NCI-H510A treated with DMSO at 0.1 percent for 48 hours (cell line): ENCODE data around the gene HJV.
"Not testable (repeated sequence)": the region's sequence is repeated elsewhere in the genome, so short reads cannot be mapped to it uniquely, and the experiment has no call there.

Experiments used
- DNase-seq: peaks from one replicate; lab custom pipeline; 2025; lab: John Stamatoyannopoulos, UW

The HJV gene, protein sequence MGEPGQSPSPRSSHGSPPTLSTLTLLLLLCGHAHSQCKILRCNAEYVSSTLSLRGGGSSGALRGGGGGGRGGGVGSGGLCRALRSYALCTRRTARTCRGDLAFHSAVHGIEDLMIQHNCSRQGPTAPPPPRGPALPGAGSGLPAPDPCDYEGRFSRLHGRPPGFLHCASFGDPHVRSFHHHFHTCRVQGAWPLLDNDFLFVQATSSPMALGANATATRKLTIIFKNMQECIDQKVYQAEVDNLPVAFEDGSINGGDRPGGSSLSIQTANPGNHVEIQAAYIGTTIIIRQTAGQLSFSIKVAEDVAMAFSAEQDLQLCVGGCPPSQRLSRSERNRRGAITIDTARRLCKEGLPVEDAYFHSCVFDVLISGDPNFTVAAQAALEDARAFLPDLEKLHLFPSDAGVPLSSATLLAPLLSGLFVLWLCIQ

DNA sequence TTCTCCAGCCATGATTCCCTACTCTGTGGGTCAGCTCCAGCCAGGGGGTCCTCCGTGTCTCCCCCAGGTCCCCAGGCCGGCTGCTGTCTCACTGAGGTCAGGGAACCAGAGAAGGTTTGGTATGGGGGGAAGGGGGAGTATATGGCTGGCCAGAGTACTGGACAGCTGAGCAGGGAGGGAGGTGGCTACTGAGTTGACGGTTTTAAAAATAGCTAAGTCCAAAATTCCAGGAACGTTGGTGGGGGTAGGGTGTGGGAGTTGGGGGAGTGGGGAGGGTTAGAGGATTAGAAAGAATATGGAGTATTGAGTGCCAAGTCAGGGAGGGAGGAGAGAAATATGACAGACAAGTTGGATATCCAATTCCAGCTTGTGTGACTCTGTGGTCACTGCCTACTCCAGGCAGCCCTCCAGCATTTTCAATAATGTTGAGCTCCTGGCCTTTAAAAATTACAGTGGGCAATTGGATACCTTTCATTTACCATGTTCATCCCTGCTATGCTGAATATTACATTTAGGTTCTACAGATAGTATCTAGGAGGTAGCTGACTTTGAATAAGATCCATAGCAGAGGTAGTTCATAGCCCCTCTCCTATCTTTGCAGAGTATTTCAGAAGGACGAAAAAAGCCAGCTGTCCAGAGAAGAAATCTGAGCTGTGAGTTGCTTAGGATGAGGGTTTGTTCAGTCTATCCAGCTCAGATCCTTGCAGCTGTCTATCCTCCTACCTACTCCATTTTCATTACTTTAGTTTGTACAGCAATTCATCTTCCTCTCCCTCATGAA is at the start of gene HJV:
HJV (minus strand) TSS at position 114 of the 781 bp plus-strand sequence. CDS start 1,504 bp downstream, outside the sequence.
- DNase-seq, result no peak

DNA sequence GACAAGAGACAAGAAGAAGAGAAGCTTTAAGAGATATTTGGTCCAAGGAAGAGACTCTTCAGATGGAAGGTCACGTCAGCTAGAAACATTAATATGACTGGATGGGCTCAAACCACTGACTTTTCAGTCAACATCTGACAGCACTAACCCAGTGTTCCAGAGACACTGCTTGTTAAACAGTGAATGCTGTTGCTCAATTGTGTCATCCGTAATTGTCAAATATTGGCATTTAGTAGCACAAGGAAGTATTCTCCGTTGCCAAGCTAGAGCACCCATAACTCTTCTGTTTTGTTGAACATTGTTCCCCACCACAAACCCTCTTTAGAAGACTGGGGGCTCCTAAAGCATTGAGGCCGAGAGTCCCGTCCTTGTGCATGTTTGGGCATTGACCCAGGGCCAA is 37.6 kb upstream of the HJV start:
- DNase-seq, result not testable (repeated sequence)

DNA sequence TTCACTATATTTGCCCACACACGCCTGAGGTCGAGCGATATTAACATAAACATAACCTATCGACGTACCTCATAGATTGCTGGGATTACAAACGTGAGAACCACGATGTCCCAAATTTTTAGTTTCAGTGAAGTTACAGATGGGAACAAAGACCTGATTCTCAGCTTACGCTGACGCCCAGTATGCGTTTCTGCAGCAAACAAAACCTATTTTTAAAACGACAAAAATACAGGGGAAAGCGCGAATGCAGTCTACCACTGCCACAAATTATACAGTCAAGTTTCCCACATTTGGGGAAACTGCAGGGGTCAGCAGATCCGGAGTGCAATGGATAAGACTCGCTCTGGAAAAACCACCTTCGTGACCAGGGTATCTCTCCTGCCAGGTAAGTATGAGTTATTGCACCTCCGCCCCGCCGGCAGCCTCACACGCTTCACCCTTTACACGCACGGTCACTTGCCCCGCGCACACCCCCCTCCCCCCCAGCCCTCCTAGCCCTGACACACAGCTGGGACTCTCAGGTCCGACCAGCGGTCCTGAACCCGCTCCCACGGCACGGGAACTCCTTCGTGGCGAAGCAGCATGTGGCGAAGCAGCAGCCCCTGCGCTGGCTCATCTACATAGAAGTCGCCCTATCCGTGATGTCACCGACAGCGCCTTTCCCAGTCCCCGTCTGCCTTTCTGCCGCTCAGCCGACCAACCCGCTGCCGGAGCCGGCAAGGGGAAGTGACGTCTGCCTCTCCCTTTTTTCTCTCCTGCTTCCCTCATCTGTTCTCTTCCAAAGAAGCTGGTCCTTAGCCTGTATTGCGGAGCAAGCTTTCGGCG is 30.5 kb upstream of the HJV start:
- DNase-seq, result peak; percentile 84

DNA sequence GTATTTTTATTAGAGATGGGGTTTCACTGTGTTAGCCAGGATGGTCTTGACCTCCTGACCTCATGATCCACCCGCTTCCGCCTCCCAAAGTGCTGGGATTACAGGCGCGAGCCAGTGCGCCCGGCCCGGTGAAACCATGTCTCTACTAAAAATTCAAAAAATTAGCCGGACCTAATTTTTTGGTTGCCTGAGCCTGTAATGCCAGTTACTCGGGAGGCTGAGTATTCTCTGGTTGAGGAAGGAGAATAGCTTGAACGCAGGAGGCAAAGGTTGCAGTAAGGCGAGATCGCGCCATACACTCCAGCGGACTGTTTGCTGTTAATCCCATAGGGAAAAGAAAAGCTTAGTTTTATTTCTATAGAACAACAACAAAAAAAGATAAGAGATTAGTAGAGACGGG is 29.9 kb upstream of the HJV start:
- no peak for DNase-seq

DNA sequence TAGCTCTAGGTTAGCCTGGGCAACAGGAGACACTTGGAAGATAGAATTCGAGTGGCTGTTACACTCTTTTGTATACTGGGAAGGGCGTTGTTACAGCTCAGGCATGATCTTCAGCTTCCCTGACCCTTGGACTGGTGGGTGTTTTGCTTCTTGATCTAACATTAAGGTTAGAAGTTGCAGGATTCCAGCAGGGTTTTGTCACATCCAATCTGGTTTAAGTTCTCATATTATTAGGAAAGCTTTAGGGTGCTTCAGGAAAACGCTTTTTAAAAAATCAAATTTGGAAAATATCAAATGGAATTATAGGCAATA is 29.1 kb upstream of the HJV start:
- DNase-seq, result not testable (repeated sequence)

DNA sequence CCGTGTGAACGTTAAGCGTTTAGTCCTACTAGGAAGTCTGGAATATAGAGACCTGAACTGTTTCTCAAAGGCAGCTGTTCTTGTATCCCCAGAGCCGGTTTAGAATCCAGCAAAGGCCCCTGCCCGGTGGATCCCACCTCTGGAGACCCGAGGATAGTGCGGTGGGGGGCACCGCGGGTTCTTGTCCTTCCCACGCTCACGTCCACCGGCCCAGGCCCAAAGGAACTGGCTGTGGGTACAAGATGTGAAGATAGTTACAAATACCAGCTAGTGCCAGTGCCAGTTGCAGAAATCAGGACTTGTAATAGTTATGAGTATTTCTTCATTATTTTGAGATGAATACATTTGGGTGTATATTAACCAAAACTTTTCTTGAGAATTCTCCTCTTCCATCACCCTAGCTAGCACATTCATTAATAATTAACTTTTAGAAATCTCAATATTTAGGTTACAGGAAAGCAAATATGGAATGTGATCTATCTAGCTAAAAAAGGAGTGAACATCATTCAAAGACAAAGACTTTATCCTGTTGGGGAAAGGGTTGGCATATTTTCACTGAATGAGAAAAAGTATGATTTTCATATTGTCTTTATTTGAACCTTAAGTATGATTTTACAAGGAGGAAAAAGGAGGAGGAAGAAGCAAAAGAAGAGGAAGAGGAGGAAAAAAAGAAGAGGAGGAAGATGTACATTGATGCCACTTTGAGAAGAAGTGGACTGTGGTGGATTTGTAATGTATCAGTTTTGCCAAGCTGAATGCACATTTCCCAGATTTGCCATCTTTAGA is 28.5 kb upstream of the HJV start:
- DNase-seq, result not testable (repeated sequence)

DNA sequence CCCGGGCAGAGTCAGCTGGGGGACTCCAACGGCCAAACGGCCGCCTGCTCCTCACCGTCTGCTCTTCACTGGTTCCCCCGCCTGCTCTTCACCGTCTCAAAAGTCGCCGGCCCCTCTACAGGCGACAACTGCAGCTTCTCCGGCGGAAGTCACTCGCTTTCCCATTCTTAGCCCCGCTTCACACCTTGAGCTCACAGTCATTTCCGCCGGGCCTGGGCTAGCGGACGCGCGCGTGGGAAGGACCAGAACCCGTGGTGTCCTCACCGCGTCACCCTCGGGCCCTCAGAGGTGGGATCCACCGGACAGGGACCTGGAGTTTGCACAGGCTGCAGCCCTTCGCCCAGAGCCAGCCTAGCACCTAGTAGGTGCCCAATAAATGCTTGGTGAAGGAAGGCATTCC is 27.9 kb upstream of the HJV start:
- DNase-seq, result no peak

DNA sequence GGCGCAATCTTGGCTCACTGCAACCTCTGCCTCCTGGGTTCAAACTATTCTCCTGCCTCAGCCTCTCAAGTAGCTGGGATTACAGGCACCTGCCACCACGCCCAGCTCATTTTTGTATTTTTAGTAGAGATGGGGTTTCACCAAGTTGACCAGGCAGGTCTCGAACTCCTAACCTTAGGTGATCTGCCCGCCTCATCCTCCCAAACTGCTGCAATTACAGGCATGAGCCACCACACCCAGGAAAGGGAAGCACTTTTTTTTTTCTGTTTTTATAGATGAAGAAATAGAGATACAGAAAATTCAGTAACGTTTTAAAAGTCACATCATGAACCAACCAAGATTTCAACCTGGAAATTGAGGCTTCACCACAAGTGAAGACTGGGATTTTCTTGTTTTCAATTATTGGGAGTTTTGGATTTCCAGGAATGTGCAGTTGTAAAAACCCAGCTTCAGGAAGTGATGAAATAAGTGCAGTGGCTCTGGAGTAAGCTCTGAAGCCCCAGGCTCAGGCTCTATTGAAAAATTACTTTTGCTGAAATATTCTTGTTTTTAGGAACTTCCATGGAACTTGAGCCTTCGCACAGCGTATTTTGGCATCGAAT is 27.1 kb upstream of the HJV start:
- not testable (repeated sequence) for DNase-seq

DNA sequence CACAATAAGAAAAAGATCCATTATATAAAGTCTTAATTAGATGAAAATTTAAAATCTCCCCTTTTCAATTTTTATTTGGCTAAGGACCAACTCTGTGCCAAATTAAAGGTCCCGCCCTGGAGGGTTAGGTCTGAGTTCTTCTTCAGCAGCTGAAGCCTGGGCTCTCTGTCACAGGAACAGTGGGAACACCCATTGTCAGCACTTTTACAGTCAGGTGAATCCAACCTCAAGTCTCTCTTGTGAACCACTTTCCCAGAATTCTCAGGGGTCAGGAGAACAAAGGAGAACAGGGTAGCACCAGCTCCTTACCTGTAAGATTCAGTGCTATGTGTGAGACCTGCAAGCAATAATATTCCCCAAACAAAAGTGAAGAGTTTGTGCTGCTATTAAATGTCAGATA is 25.1 kb upstream of the HJV start:
- DNase-seq, result no peak

DNA sequence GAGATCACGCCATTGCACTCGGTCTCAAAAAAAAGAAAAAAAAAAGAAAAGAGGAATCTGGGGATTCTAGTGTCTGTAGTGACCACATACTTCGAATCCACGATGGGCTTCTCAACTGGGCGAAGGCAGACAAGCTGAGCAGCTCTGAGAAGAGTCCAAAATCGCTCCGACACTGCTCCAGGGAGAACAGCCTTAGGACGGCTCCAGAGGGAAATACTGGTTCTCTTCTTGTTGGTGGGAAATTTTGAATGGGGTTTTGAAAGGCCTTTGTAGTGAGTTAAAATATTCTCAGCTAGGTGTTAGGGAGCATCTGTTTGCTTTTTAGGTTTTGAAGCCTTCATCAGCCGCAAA is 18.3 kb upstream of the HJV start:
- DNase-seq, result no peak

DNA sequence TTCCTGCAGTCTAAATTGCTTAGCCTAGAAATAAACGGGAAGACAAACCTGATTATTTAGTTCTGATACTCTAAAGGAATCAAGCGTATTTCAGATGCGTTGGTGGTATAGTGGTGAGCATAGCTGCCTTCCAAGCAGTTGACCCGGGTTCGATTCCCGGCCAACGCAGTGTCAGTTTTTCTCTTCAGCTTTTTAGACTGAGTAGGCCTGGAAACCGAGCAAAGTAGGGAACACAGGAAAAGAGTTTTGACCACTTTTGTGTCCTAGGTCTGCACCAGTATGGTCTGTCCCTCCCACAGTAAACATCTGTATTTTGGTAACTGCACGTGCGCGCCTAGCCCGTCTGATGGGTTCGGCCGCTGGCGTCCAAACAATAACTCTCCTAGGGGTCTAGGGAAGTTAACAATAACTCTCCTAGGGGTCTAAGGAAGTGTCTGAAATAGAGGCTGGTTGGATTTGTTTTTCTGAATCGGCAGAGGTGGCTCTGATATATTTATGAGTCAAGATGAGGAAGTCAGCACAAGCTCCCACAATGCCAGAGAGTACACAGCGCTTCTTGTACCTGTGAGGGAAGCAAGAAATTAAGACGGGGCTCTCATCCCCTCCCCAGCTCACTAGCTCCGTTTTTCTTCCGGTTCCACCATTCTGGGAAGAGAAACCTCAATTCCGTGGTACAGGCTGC is 15.6 kb upstream of the HJV start:
- peak; percentile 92 for DNase-seq

DNA sequence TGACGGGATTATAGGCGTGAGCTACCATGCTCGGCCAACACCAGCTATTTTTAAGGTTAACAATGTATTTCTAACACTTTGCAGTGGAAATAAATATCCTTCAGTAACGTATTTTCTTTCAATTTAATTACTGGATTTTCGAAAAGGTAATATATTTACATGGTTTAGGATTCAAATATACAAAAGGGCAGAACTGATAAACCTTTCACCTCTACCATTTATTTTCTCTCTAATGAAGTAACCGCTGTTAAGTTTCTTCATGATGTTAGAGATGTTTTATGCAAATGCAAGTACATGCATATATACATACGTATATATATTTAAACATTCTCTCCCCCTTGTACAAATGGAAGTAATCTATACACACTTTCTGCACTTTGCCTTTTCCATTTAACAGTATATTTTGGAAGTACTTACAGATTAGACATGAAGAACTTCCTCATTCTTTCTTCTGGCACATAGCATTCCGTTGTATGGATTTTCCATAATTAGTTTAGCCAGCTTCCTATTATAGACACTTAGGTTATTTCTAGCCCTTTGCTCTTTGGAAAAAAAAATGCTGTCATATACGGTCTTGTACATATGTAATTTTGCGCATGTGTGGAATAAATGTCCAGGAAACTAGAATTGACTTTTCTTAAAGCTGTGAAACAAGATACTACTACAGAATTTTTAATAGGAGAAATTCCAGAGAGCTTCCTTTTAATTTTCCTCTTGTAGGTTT is 14.9 kb upstream of the HJV start:
- DNase-seq, result peak; percentile 92

DNA sequence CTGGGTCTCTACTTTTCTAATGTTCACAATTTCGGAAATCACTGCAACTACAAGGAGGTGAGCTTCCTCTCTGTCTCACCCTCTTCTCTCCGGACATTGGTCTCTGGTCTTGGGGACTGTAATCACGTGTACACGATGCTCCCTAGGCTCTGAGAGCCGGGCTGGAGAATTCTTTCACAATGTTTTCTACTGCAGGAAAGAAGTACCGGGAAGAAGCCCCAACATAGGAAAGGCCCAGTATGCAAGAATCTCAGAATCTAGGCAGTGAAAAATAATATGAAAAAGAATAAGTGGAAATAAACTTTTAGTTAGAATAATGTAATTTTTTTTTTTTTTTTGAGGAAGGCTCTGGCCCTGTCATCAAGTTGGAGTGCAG is 13.5 kb upstream of the HJV start:
- DNase-seq, result peak; percentile 33

DNA sequence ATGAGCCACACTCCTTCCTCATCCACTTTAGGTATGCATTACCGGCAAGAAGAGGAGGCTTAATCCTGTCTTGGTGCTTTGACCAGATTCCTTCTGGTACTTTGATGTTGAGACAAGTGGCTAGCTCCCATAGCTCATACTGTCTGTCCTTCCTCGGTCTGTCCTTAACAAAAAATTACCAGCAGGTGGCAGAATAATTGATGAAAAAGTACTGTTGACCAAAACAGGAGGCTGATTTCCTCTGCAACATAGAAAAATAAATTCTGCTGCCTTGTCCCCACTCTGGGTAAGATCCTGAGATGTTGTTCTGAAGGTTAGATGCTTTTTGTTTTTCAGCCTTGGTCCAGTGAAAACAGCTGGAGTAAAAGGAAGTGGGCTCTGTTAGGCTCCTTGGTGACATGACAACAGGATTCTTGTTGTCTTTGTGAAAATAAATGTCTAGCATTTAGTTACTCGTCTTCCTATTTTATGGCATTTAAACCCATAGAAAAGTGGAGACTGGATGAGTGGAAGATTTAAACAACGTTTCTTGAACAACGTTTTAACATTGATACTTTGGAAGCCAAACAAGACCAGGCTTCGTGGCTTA is 11.2 kb upstream of the HJV start:
- DNase-seq, result peak; percentile 64

DNA sequence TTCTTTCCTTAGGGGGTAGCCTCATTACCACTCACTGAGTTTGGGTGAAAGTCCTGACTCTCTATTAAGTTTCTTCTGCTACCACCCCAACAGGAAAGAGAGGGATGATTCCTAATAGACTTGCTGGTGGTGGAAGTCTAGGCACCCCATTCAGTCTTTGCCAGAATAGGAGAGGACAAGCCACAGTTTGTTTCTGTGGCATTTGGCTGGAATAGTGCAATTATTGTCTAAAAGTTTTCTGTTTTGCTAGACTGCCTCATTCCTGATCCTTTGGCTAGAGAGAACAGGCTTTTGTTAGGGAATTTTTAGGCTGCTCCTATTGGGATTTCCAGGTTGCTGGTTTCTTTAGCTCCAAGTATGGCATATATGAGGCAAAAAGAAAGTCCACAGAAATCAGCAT is 9.9 kb upstream of the HJV start:
- no peak for DNase-seq

DNA sequence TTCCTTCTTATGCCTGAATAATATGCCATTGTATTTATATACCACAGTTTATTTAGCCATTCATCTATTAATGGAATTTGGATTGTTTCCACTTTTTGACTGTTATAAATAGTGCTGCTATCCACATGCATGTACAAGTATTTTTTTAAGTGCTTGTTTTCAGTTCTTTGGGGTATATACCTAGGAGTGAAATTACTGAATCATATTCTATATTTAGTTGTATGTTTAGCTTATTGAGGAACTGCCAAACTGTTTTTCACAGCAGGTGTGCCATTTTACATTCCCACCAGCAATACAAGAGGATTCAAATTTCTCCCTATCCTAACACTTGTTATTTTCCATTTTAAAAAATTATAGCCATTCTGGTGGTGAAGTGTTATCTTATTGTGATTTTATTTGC is 7.6 kb upstream of the HJV start:
- no peak for DNase-seq

DNA sequence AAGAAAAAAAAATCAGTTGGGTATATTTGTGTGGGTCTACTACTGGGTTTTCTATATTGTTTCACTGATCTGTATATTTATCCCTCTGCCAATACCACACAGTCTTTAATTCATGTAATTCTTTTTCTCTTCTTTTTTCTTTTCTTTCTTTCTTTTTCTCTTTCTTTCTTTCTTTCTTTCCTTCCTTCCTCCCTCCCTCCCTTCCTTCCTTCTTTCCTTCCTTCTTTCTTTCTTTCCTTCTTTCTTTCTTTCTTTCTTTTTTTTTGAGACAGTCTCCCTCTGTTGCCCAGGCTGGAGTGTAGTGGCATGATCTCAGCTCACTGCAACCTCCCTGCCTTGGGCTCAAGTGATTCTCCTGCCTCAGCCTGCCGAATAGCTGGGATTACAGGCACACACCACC is 5.1 kb upstream of the HJV start:
- DNase-seq, result not testable (repeated sequence)

DNA sequence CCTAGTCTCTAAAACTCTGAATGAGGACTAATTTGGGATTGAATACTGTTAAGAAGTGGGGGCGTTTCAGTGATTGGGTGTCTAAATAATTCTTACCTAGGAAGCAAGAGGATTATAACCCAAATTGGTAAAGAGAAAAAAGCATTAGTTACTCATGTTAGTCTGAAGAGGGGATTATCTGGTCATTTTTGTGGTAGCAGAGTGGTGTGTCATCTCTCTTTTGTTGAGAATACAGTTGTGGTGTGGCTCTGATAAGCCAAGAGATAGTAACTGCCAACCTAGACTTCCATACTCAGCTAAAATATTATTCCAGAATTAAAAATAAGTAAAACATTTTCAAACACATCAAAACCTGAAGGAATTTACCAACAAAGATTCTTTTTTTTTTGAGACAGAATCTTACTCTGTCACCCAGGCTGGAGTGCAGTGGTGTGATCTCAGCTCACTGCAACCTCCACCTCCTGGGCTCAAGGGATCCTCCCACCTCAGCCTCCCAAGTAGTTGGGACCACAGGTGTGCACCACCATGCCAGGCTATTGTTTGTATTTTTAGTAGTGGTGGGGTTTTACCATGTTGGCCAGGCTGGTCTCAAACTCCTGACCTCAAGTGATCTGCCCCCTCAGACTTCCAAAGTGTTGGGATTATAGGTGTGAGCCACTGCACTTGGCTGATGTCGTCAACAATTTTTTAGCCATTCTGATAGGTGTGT is 4.4 kb upstream of the HJV start:
- DNase-seq, result not testable (repeated sequence)
